22Rv1 (cell line): Measurements from ENCODE around the gene TMEM14A.
"Not testable (repeated sequence)": the region's sequence is repeated elsewhere in the genome, so short reads cannot be mapped to it uniquely, and the experiment has no call there.

Source experiments
- ZFX ChIP-seq: fragments of 450-650 bp; IDR thresholded peaks from 2 replicates; pipeline ENCODE4 v1.6.1; 2017; ENCODE audit warnings: antibody characterized with exemption, borderline replicate concordance
- TF ChIP-seq, protein P1 (sequence below): fragments of 450-650 bp; IDR thresholded peaks from 2 replicates; pipeline ENCODE4 v1.5.1; 2017; ENCODE audit warnings: mild to moderate bottlenecking

DNA sequence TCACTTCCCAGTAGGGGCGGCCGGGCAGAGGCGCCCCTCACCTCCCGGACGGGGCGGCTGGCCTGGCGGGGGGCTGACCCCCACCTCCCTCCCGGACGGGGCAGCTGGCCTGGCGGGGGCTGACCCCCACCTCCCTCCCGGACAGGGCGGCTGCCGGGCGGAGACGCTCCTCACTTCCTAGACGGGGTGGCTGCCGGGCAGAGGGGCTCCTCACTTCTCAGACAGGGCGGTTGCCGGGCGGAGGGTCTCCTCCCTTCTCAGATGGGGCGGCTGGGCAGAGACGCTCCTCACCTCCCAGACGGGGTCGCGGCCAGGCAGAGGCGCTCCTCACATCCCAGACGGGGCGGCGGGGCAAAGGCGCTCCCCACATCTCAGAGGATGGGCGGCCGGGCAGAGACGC lies 15.0 kb upstream of the TMEM14A start:
- TF ChIP-seq, protein P1, sequence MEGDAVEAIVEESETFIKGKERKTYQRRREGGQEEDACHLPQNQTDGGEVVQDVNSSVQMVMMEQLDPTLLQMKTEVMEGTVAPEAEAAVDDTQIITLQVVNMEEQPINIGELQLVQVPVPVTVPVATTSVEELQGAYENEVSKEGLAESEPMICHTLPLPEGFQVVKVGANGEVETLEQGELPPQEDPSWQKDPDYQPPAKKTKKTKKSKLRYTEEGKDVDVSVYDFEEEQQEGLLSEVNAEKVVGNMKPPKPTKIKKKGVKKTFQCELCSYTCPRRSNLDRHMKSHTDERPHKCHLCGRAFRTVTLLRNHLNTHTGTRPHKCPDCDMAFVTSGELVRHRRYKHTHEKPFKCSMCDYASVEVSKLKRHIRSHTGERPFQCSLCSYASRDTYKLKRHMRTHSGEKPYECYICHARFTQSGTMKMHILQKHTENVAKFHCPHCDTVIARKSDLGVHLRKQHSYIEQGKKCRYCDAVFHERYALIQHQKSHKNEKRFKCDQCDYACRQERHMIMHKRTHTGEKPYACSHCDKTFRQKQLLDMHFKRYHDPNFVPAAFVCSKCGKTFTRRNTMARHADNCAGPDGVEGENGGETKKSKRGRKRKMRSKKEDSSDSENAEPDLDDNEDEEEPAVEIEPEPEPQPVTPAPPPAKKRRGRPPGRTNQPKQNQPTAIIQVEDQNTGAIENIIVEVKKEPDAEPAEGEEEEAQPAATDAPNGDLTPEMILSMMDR = not testable (repeated sequence)
- TF ChIP-seq ZFX = not testable (repeated sequence)
